GM10248 (cell line): ENCODE data around the gene SYN1.

Source experiments
- CTCF ChIA-PET: fragments of 300-600 bp; sonication (Branson Sonifier 250); formaldehyde crosslinking; extraction: SDS; loops from one replicate; lab custom pipeline; 2021; ENCODE audit warnings: antibody characterized with exemption; lab: Yijun Ruan, JAX
- POLR2A ChIA-PET: fragments of 350-650 bp; sonication (Branson Sonifier 250); formaldehyde crosslinking; extraction: SDS; loops from one replicate; lab custom pipeline; 2020; ENCODE audit warnings: antibody characterized with exemption; lab: Yijun Ruan, JAX
- DNase-seq: peaks from one replicate; pipeline ENCODE4 v3.0.0; 2012; ENCODE audit errors: extremely low spot score
- TF ChIP-seq, protein P1 (sequence below): IDR thresholded peaks from 2 replicates; pipeline ENCODE4 v1.5.1; 2012; ENCODE audit warnings: mild to moderate bottlenecking, low read depth; ENCODE audit errors: extremely low read depth, missing control alignments, control extremely low read depth

Gene SYN1

DNA sequence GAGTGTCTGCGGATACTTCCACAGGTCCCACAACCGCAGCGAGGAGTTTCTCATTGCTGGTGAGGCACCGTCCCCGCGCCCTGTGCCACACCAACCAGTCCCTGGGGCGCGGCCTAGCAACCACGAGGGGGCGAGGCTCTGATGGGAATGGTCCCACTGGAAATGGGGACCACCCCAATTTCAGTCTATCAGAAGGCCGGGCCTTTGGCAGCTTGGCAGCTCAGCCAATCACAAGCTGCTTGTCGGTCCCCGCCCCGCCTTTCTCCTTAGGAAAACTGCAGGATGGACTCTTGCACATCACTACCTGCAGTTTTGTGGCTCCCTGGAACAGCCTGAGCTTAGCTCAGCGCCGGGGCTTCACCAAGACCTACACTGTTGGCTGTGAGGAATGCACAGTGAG, 34.4 kb downstream of the SYN1 start:
- TF ChIP-seq, protein P1, sequence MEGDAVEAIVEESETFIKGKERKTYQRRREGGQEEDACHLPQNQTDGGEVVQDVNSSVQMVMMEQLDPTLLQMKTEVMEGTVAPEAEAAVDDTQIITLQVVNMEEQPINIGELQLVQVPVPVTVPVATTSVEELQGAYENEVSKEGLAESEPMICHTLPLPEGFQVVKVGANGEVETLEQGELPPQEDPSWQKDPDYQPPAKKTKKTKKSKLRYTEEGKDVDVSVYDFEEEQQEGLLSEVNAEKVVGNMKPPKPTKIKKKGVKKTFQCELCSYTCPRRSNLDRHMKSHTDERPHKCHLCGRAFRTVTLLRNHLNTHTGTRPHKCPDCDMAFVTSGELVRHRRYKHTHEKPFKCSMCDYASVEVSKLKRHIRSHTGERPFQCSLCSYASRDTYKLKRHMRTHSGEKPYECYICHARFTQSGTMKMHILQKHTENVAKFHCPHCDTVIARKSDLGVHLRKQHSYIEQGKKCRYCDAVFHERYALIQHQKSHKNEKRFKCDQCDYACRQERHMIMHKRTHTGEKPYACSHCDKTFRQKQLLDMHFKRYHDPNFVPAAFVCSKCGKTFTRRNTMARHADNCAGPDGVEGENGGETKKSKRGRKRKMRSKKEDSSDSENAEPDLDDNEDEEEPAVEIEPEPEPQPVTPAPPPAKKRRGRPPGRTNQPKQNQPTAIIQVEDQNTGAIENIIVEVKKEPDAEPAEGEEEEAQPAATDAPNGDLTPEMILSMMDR = no peak
- ChIA-PET POLR2A (no interaction called here), CTCF (no interaction called here)
- no peak for DNase-seq

DNA sequence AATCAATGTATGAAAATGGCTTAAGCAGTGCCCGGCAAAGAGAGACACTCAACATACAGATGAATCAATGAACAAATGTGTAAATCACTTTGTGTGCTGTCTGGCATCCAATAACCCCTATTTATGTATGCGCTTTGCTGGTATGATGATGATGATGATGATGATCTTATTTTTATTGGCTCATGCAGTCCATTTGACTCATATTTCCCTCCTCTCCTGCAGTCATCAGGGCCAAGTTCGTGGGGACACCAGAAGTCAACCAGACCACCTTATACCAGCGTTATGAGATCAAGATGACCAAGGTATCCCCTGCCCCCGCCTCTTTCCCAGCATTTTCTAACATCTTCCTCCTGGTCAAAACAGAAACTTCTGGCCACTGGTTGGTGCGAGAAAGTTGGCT, 34.9 kb downstream of the SYN1 start:
- DNase-seq = no peak
- TF ChIP-seq, protein P1 = no peak
- POLR2A ChIA-PET = no interaction called here
- CTCF ChIA-PET = no interaction called here

DNA sequence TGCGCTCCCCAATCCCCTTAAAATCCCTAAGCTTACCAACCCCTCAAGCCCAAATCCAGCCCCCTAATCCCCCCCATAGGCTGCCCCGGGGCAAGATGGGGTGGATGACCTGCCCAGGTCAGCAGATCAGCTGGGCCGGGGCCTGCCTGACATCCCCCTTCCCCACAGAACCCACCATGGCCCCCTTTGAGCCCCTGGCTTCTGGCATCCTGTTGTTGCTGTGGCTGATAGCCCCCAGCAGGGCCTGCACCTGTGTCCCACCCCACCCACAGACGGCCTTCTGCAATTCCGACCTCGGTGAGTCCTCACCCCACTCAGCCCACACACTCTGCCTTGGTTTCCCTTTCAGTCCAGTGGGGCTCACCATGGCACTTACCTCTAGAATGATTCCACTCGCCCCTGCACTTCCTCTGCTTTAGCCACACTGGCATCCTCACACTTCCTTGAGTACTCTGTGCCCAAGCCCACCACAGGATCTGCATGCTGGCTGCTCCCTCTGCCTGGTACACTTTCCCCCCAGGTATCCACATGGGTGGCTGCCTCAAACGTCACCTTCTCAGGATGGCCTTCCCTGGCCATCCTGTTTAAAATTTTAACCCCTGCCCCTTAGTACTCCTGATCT, 36.3 kb downstream of the SYN1 start:
- POLR2A ChIA-PET = interaction anchor here (0.6 kb wide), 1 partner anchor 39 kb away, joined by 4 read pairs; no protein-coding TSS in a partner anchor
- CTCF ChIA-PET = no interaction called here
- TF ChIP-seq, protein P1 = no peak
- DNase-seq = no peak

DNA sequence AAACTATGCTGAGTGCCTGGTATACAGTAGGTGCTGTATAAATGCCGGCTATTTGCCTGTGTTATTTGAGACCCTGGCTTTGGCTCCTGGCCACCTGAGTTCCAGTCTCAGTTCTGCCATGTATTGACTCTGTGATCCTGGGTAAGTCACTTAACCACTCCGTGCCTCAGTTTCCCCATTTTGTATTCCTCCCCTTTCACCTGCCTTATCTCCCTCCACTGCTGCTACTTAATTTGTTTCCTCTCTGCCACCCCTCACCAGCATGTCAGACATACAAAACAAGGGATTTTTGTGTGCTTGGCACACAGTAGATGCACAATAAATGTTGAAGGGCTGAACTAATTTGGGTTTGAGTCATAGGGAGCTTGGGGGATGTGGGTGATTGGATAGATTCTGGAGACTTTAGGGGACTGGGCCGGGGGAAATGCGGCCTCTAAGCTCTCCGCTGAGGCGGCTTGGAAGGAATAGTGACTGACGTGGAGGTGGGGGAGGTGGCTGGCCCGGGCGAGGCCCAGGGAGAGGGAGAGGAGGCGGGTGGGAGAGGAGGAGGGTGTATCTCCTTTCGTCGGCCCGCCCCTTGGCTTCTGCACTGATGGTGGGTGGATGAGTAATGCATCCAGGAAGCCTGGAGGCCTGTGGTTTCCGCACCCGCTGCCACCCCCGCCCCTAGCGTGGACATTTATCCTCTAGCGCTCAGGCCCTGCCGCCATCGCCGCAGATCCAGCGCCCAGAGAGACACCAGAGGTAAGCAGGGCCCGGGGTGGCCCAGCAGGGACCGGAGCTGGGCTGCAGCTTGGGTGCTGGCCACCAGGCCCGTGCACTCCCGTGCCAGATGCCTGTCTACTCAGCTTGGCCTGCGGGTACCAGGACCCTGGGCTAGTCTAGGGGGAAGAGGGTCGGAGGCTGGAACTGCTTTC, 37.7 kb downstream of the SYN1 start, which contains the start of gene TIMP1:
TIMP1 (plus strand) TSS at position 706 of the 917 bp plus-strand sequence. CDS start 980 bp downstream, outside the sequence.
- peak; percentile 86 for DNase-seq
- TF ChIP-seq, protein P1 = no peak
- ChIA-PET POLR2A (no interaction called here), CTCF (no interaction called here)

DNA sequence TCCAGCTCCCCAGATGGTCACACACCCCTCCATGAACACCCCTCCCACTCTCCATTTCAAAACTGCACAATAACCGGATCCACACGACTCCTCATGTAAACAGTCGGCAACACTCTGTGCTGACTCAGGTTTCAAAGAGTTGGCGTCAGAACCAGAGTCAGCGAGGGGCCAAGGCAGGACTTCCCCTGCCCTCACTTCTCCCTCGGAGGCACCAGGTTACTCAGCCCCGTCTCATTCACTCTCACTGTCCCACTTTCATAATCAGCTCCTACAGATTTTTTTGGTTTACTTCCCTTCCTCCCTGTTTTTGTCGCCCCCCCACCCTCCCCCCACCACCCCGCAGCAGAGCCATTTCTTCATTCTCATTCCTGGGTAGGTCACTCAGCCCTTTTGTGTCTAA, 40.1 kb downstream of the SYN1 start:
- ChIA-PET POLR2A (no interaction called here), CTCF (no interaction called here)
- TF ChIP-seq, protein P1 = no peak
- DNase-seq = peak; percentile 53

DNA sequence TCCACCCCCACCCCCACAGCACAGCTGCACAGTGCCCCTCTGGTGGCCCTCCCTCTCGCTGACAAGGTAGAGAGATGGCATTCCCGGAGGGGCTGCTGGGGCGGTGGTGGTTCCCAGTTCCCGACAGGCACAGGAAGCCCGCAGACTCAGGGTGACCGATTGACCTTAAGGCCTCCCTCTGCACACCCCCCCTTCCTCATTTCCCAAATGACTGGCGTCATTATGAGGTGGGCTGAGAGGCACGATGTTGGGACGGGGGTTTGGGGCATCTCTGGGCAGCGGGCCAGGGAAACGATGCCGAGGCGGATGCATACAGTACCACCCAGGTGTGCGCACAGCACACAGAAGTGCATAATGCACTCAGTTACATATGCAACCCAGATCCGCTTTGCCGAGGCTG, 41.0 kb downstream of the SYN1 start:
- POLR2A ChIA-PET = no interaction called here
- CTCF ChIA-PET = no interaction called here
- TF ChIP-seq, protein P1 = no peak
- DNase-seq = peak; percentile 2
